GM19324 (cell line): ENCODE results near the gene GPATCH2.
"Not testable (repeated sequence)": the region's sequence is repeated elsewhere in the genome, so short reads cannot be mapped to it uniquely, and the experiment has no call there.

Experiments used
- ATAC-seq: cut with Tn5 transposase; IDR thresholded peaks from one replicate; pipeline ENCODE4 v1.9.1; 2021; ENCODE audit warnings: mild to moderate bottlenecking, moderate library complexity; ENCODE audit not compliant: unreplicated experiment, low FRiP score

GPATCH2 gene

DNA sequence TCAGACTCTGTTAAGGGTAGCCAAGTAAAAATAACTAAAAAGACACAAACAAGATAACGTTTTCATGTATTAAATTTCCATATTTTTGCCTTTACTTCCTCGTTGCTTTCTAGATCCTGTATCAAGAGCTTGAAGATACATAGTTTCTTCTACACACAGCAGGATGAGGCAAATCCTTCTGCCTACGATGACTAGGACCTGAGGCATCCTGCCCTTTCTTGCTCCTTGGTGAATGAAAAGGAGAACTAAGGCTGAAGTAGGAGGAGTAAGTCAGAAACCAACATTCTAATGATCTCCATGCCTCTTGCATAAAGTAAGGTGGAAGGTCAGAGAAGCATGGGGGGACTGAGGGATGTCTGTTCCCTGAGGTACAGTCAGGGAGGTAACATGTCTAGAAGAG lies 102.6 kb downstream of the GPATCH2 start:
- no peak for ATAC-seq

DNA sequence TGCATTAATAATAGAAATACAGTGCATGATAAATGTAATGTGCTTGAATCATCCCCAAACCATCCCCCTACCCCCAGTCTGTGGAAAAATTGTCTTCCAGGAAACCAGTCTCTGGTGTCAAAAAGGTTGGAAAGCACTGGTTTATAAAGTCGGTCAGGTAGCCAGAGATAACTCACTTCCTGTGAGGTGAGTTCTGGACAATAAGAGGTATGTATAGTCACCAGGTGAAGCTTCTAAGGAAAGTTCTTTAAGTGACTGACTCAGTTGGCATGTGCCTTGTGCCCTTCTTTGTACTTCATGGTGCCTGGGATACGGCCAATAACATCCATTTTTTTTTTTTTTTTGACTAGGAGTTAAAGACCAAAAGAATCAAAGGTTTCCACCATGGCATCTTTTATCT lies 103.7 kb downstream of the GPATCH2 start:
- no peak for ATAC-seq

DNA sequence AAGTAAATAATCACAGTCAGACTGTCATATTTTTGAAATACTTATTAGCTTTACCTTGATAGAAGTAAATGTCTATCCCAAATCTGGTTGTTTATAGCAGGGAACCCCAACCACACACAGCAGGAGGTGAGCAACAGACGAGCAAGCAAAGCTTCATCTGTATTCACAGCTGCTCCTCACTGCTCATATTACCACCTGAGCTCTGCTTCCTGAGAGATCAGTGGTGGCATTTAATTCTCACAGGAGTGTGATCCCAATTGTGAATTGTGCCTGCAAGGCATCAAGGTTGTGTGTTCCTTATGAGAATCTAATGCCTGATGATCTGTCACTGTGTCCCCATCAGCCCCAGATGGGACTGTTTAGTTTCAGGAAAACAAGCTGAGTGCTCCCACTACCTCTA lies 104.3 kb downstream of the GPATCH2 start:
- ATAC-seq: no peak

DNA sequence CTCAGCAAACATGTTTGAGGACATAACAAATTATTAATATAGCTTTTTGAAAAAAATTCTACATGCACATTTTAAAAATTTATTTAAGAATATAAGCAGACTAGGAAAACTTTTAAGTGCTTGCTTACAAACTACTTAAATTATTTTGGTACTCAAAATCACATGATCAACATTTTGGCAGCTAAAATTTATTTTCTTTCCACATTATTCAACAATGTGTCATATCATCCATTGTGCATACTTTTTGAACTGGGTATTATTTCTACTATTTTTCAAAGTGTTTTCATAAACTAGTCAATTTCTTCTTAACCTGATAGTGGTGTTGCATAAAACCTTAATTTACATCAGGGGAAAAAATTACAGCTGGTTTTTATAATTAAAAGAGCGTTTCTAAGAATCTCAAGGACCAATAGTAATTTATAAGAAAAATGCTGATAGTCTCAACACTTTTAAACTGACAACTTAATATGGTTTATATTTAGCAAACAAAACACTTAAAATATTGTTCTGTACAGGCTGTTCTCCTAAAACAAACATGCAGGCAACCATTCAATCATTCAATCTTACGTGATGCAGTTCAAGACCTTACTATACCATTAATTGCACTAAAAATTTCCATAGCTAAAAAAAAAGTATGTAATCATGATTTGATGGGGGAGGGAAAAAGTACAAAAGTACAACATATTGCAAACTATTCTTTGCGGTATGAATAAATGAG lies 105.0 kb downstream of the GPATCH2 start:
- ATAC-seq: no peak

DNA sequence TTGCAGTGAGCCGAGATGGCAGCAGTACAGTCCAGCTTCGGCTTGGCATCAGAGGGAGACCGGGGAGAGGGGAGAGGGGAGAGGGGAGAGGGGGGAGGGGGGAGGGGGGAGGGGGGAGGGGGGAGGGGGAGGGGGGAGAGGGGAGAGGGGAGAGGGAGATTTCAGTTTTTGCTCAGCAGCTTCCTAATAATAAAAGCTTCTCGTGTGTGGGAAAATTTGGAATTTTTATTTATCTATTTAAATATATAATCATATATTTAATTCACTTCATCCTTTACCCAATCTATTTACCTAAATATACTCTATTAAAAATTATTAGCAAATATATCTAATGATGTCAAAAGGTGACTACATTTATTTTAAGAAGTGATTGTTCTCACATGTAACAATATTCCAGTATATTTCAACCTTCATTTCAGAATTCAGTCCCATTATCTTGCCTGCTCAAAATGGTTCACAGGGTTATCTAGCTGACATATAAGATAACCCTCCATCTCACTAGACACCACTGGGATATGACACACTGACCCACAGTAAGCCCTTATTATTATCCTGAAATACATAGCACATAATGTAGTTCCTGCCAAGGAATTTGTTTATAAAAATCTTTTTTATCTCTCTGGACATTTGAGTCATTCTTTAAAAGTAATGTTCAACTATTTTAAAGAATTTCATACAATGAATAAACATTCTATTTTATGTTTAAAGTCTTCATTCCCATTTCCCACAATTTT lies 105.9 kb downstream of the GPATCH2 start:
- no peak for ATAC-seq

DNA sequence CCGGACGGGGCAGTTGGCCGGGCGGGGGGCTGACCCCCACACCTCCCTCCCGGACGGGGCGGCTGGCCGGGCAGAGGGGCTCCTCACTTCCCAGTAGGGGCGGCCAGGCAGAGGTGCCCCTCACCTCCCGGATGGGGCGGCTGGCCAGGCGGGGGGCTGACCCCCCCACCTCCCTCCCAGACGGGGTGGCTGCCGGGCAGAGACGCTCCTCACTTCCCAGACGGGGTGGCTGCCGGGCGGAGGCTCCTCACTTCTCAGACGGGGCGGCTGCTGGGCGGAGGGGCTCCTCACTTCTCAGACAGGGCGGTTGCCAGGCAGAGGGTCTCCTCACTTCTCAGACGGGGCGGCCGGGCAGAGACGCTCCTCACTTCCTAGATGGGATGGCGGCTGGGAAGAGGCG lies 107.0 kb downstream of the GPATCH2 start:
- not testable (repeated sequence) for ATAC-seq

DNA sequence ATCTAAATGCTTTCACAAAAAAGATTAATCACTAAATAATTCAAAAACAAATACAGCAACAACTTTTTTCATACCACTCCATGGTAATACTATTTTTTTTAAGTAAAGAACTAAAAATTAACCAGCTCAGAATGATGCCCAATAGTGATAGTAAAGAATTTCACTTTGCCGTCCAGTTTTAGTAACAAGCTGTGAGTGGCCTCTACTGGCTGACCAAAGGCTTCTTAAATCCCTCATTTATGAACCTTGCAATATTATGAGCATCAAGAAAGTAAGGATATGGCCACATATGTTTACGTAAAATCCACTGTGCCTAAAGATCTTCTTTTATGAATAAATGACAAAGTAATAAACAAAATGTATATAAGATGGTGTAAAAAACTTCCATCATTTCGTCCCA lies 108.6 kb downstream of the GPATCH2 start:
- no peak for ATAC-seq

DNA sequence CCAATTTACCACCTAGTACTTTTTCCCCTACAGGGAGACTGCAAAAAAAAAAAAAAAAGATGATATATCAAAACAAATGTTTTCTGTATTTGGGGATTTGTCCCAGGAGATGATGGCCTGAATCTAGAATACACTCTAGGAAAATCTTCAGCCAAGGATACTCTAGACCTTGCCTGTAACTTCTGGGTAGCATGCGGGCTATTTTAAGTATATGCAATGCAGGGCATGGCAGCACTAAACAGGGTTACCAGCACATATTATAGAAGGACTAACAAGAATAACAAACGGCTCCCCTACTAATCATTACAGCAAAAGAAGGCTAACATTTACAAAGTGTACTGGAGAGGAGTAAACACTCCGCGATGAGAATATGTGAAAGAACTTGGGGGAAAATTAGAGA lies 109.6 kb downstream of the GPATCH2 start:
- ATAC-seq: no peak

DNA sequence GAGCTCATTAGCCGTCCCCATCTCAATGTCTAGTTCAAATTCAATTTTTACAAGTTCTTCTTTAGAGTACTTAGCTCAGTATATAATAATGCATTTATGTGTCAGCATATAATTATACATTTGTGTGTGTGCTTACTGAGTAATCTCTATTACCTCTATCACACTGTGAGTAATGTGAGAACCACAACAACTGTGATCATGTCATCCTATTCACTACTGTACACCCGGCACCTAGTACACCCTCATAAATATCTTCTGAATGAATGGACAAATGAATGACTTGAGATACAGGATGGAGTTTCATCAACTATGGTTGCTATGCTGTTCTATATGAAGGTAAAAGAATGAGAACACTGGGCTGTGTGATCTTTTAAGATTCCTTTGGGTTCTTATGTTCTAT lies 124.0 kb downstream of the GPATCH2 start:
- no peak for ATAC-seq

DNA sequence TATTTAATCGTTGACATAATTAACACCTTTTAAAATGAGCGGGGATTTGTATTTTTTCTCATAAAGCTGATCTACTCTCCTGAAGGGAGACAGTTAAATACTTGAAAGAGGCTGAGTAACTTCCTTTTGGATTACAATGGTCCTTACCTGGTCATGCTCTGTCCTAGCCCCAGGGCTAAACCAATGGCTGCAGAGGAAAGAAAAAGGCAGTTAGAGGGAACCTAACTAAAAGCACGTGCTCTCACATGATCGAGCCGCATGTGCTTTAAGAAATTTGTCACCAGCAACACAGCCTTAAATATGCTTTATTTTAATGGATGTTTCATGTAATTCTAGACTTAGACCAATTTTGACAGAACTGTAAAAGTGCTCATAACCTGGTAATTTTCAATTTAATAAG lies 132.7 kb downstream of the GPATCH2 start:
- ATAC-seq: no peak

DNA sequence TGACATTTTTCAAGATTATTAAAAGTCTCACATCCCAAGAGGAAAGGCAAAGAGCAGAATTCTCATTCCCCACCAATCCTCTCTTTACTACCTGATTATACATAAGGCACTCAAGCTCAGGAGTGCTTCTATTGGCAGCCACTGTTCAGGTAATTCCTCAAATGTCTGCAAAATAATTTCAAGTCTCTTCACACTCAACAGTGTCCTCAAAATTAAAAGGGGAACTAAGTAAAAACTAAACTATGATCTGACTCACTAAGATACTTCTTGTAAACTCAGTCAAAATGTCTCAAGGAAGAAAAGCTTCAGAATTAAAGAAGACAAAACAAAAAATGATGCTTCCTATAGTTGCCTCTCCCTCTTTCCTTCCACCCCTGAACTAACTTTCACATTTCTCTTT lies 135.6 kb downstream of the GPATCH2 start:
- peak; percentile 71 for ATAC-seq

DNA sequence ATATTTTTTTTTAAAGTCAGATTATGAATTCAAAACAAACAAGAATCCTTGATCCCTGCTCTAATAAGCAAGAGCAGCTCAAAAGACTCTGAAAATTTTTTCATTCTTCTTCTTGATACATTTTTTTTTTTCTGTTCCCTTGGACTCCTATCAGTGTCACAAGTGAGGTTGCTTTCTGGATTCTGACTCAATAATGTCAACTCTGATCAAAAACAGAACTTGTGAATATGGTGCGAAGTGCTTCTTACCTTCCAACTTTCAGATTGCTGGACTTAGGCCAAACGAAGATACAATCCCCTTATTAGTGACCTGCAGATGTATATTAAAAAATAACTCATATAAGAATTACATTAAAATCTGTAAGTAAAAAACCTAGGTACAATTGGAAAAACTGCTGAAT lies 136.1 kb downstream of the GPATCH2 start:
- ATAC-seq: peak; percentile 41

DNA sequence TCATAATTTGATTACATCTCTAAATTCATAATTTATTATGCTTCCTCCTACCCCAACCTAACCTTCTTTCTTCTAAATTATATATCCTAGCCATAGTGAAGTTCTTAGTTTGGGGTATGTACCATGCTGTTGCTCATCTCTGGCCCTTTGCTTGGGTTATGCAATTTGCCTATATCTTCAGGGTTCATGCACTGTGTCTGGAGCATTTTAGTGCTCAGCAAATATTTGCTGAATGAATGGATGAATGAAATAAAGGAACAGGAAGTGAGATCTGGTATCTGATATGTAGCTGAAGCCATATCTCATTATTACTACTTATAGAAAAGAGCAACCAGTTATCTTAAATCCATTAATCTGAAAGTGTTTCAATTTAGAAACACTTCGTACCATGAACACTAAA lies 137.6 kb downstream of the GPATCH2 start:
- no peak for ATAC-seq

DNA sequence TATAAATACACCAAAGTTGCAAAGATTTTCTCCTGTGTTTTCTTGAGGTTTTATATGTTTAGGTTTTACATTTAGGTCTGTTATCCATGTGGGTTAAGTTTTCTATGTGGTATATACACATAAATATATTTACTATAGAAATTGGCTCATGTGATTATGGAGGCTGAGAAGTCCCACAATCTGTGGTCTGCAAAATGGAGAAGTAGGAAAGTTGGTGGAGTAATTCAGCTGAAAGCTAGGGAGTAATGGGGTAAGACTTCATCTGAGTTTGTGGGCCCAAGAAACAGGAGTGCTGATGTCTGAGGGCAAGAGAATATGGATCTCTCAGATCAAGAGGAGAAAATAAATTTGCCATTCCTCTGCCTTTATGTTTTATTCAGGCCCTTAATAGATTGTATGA lies 146.0 kb downstream of the GPATCH2 start:
- ATAC-seq: no peak

DNA sequence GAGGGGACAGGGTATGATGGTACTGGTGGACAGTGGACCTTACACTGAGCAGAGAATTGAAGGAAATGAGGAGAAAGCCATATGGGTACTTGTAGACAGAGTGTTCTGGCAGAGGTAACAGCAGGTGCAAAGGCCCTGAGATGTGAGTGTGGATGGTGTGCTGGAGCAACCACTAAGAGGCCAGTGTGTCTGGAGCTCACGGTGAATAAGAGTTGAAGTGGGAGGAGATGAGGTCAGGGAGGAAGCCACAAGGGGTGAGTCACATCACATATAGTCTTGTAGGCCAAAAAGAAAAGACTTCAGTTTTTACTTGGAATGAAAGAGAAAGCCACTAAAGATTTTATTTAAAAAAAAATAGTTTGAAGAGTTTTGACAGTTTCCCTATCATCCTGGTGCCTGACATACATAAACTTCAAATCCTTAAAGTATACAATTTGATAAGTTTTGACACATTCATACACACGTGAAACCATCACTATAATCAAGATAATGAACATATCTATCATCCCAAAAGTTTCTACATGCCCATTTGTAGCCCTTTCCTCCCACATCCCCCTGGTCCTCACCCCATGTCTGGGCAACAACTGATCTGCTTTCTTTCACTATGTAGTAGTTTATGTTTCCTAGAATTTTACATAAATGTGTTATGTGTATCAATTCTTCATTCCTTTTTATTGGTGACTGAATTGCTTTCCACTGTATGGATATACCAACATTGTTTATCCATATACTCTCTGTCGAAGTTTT lies 148.4 kb downstream of the GPATCH2 start:
- peak; percentile 74 for ATAC-seq

DNA sequence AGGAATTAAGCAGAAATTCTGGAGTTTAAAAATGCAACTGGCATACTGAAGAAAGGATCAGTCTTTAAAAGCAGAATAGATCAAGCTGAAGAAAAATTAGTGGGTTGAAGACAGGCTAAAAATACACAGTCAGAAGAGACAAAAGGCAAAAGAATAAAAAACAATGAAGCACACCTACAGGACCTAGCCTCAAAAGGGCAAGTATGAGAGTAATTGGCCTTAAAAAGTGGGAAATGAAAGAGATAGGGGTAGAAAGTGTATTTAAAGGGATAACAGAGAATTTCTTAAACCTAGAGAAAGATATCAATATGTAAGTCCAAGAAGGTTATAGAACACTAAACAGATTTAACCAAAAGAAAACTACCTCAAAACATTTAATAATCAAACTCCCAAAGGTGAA lies 152.4 kb downstream of the GPATCH2 start:
- no peak for ATAC-seq

DNA sequence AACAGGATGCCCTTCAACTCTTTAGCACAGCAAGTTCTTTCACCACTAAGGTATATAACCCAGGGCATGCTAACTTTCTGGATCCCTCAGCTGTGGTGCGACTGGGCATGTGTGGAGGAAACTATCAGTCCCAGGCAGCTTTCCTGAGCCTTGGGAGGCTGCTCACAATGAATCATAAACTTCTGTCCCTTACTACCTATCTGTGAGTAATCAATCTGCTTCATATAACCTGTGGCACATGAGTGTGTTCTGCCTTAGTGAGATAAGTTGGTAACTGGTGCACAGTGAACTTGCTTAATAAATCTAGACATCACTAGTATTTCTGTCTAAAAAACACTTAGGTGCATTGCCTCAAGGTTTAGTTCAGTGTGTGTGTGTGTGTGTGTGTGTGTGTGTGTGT lies 158.0 kb downstream of the GPATCH2 start:
- ATAC-seq: no peak

DNA sequence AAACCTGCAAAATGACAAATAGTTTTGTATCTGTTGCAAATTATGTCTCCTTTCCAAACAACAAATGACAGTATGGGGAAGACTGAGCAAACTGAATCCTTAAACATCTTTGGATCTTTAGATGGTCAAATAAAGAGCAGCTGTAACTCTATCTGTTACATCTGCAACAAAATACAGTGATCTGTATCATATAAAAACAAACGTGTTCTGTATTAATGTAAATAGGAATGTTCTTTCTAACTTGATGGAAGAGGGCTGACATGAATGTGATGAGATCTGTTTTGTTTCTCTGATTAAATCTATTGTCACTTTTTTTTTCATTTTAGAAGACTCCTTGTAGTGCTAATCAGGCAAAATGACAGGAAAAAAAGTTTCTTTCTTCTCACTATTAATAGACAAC lies 159.5 kb downstream of the GPATCH2 start:
- ATAC-seq: no peak

DNA sequence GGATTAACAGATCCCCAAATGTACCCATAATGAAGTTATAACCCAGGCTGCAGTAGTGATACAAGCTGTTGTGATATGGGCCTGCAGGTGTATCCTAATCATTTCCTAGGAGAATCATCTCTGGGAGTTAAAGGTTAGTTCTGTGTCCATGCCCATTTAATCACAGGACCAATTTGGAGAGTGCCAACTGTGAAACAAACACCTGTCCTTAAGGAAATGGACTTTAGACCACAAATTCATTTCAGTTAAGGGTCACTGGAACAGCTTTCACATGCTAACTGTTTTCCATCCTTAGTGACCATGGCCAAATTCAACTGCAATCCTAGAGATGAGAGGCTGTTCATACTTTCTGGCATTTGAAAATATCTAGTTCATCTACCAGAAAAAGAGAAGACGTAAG lies 160.9 kb downstream of the GPATCH2 start:
- ATAC-seq: no peak

DNA sequence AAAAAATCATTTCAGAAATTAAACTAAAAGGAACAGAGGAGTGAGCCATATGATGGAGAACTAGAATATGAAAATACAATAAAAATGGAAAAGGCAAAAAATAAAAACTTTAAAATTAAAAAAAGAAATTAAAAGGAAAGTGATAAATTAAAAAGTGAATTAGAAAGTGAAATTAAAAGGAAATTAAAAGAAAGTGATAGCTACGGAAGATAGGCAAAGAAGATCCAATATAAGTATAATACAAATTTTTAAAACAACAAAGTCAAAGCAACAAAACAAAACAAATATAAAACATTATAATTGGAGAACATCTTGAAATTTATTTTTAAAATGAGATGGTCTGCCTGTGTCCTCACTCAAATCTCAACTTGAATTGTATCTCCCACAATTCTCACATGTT lies 165.8 kb downstream of the GPATCH2 start:
- ATAC-seq: no peak

DNA sequence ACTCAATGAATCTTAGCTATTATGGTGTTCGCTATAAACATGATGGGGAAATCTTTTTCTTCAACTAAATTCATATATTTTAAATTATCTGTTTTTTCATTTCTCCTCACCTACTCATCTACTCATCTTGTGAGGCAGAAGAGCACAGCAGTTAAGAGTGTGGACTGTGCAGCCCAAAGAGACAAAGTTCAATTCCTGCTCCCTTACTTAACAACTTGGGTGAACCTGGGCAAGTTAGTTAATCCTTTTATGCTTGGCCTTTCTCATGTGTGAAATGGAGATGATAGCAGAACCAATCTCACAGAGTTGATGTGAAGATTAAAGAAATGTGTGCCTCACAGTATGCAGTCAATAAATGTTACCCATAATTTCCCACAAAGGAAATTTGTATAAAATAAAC lies 168.2 kb downstream of the GPATCH2 start:
- no peak for ATAC-seq

DNA sequence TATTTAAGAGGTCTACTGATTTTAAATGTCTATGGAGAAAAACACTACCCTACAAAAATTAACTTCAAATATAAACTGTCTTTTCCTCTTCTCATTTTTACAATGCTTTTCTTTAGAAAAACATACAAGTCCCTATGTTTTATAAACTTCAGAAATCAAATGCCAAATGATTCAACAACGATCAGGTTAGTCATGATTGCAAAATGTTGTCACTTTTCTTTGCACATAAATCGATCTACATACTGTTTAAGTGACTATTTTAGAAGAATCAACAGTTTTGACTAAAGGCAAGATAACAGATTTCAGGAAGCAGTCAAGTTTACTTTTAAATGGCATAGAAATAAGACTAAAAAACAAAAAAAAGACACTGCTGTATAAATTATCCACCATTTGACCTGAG lies 168.7 kb downstream of the GPATCH2 start:
- ATAC-seq: no peak
